Glutamatergic neuron (in vitro differentiated cells): ENCODE measurements around the gene TCP11L2. TPM values are rescaled to one million over a fixed set of nuclear protein-coding genes. Genes with fewer than 3 reads are reported as not detected.
"Not testable (repeated sequence)": the region's sequence is repeated elsewhere in the genome, so short reads cannot be mapped to it uniquely, and the experiment has no call there.

Source experiments
- DNase-seq: peaks from one replicate; pipeline ENCODE4 v3.0.0; 2022
- H3K27ac Mint-ChIP-seq: one replicate; pipeline ENCODE4 v1.8.0; 2020; ENCODE audit warnings: mild to moderate bottlenecking, mixed read lengths, inconsistent platforms; ENCODE audit not compliant: unreplicated experiment
- H3K27me3 Mint-ChIP-seq: one replicate; pipeline ENCODE4 v1.8.0; 2020; ENCODE audit warnings: mild to moderate bottlenecking, moderate library complexity, mixed read lengths, inconsistent platforms; ENCODE audit not compliant: unreplicated experiment
- H3K36me3 Mint-ChIP-seq: one replicate; pipeline ENCODE4 v1.8.0; 2020; ENCODE audit warnings: mild to moderate bottlenecking, mixed read lengths, inconsistent platforms; ENCODE audit not compliant: unreplicated experiment
- H3K4me1 Mint-ChIP-seq: one replicate; pipeline ENCODE4 v1.8.0; 2020; ENCODE audit warnings: mild to moderate bottlenecking, low read depth, mixed read lengths, inconsistent platforms; ENCODE audit not compliant: unreplicated experiment
- H3K4me3 Mint-ChIP-seq: one replicate; pipeline ENCODE4 v1.8.0; 2020; ENCODE audit warnings: mild to moderate bottlenecking, mixed read lengths, inconsistent platforms; ENCODE audit not compliant: unreplicated experiment
- H3K9me3 Mint-ChIP-seq: one replicate; pipeline ENCODE4 v1.8.0; 2020; ENCODE audit warnings: mild to moderate bottlenecking, moderate library complexity, mixed read lengths, inconsistent platforms; ENCODE audit not compliant: unreplicated experiment
- CTCF ChIP-seq: fragments of 200-600 bp; sonication (generic); IDR thresholded peaks from one replicate; pipeline ENCODE4 v1.5.0; 2021; ENCODE audit not compliant: partially characterized antibody, unreplicated experiment
- total RNA-seq: library from RNA; stranded (reverse); fragmentation: NEBNext Ultra II Directional; extraction: Animal tissue kit (Norgen Biotek cat#: 25700); gene quantifications from one replicate; pipeline ENCODE4 v1.2.1, GENCODE V29; 2021; ENCODE audit not compliant: unreplicated experiment

Gene TCP11L2
- total RNA-seq, 1 donor from 2014 or later = 17.1 TPM

- Mint-ChIP-seq H3K36me3 (peaks cover 4% of the 10 kb centered on the region), H3K4me1 (no peaks in the 10 kb centered on the region)
- peak; percentile 95 for TF ChIP-seq CTCF
Measured at GRCh38 chr12:106282457-106283097, 20.0 kb upstream of the TCP11L2 start.

GRCh38 chr12:106284358-106285105 lies 18.0 kb upstream of the TCP11L2 start:
- DNase-seq = no peak
- Mint-ChIP-seq H3K36me3 (peaks cover 4% of the 10 kb centered on the region), H3K4me3 (no peak overlapping the region), H3K27ac (no peak overlapping the region), H3K4me1 (no peaks in the 10 kb centered on the region), H3K27me3 (peaks cover 2% of the 10 kb centered on the region), H3K9me3 (no peaks in the 10 kb centered on the region)
- TF ChIP-seq CTCF = no peak

More at GRCh38 chr12:106282457-106283097, 20.0 kb upstream of the TCP11L2 start:
- H3K9me3 Mint-ChIP-seq = no peaks in the 10 kb centered on the region
- H3K27me3 Mint-ChIP-seq = peaks cover 2% of the 10 kb centered on the region
- H3K4me3 Mint-ChIP-seq = no peak overlapping the region
- peak; percentile 47 for DNase-seq
- no peak overlapping the region for H3K27ac Mint-ChIP-seq

- DNase-seq = no peak
- no peak overlapping the region for H3K27ac Mint-ChIP-seq
- H3K4me1 Mint-ChIP-seq = no peaks in the 10 kb centered on the region
- H3K9me3 Mint-ChIP-seq = no peaks in the 10 kb centered on the region
- H3K4me3 Mint-ChIP-seq = no peak overlapping the region
- peaks cover 4% of the 10 kb centered on the region for H3K27me3 Mint-ChIP-seq
- TF ChIP-seq CTCF = no peak
- peaks cover 4% of the 10 kb centered on the region for H3K36me3 Mint-ChIP-seq
Measured at GRCh38 chr12:106285982-106286381, 16.6 kb upstream of the TCP11L2 start.

- DNase-seq, H3K27ac Mint-ChIP-seq, H3K27me3 Mint-ChIP-seq, H3K36me3 Mint-ChIP-seq, H3K4me3 Mint-ChIP-seq, H3K9me3 Mint-ChIP-seq, H3K4me1 Mint-ChIP-seq: not testable (repeated sequence)
Measured at GRCh38 chr12:106286576-106287162, 15.9 kb upstream of the TCP11L2 start.

- H3K4me1 Mint-ChIP-seq = no peaks in the 10 kb centered on the region
- no peaks in the 10 kb centered on the region for H3K9me3 Mint-ChIP-seq
- H3K4me3 Mint-ChIP-seq = no peak overlapping the region
- DNase-seq = no peak
- peaks cover 1% of the 10 kb centered on the region for H3K36me3 Mint-ChIP-seq
- TF ChIP-seq CTCF = no peak
- peaks cover 4% of the 10 kb centered on the region for H3K27me3 Mint-ChIP-seq
- H3K27ac Mint-ChIP-seq = no peak overlapping the region
Measured at GRCh38 chr12:106287364-106287763, 15.2 kb upstream of the TCP11L2 start.
